ENCODE results near the gene RNF115.

The RNF115 gene

GRCh38 chr1:145692785-145693443 is 131.0 kb downstream of the RNF115 start:
- DNase-seq = no peak

DNA sequence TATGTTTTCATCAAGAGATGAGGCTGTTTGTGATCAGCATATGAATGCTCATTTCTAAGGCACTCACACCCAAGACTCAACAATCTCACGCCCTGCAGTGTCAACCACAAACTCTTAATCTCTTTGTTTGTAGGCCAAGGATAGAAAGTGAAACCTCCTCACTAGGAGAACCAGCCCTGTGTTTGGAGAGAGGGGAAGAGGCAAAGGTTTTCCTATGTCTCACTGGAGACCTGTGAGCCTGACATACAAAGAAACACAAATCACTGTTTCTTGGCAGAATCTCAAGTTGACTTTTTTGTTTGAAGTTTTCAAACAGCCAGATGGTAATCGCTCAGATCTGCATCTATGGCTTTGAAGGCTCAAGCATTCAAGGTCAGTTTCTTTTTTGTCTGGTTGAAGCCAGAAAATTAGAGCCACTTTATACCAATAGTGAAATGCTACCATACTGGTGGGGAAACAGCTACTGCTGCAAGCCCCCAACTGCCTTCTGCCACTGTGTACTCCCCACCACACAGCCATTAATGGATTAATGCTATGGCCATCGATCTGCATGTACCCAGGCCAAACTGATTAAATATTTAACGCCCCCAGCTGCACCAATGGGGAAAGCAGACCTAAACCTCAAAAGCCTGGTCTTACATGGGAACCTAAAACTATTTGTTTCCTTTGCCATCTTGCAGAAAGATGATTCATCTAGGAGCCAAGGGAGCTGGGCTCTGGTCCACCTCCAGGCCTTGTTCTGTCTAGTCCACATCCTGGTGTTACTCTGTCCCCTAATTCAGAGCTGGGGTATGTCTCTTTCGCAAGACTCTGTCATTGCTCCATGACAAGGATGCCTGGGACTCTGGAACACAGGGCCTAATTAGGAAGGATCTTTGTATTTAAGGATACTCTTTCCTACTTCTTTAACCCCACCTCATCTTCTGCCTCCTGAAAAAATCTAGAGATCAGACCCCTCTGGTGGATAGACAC is 133.0 kb downstream of the RNF115 start:
- DNase-seq = no peak

GRCh38 chr1:145689922-145690321 is 134.0 kb downstream of the RNF115 start:
- DNase-seq = no peak

DNA sequence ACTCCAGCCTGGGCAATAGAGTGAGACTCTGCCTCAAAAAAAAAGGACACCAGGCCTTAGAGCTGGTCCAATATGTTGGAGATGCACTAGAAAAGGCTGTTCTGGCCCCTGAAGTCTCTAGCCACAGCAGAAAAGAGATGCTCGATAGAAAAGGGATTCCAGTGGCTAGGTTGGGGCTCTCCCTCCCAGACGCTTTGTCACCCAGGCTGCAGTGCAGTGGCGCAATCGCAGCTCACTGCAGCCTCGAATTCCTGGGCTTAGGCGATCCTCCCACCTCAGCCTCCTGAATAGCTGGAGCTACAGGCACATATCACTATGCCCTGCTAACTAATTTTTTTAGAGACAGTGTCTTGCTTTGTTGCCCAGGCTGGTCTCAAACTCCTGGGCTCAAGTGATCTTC is 135.0 kb downstream of the RNF115 start:
- no peak for DNase-seq

Data from activated T-cell treated with anti-CD3 and anti-CD28 coated beads for 4 hours (primary cell).